Cerebellar nuclear complex (tissue), 1 donor: ENCODE data around the gene CNTFR.
"Not testable (repeated sequence)": the region's sequence is repeated elsewhere in the genome, so short reads cannot be mapped to it uniquely, and the experiment has no call there.

ENCODE experiments used
- DNase-seq, 2 experiments: peaks; one replicate each; lab custom pipeline; 2025; lab: John Stamatoyannopoulos, UW

Gene CNTFR

DNA sequence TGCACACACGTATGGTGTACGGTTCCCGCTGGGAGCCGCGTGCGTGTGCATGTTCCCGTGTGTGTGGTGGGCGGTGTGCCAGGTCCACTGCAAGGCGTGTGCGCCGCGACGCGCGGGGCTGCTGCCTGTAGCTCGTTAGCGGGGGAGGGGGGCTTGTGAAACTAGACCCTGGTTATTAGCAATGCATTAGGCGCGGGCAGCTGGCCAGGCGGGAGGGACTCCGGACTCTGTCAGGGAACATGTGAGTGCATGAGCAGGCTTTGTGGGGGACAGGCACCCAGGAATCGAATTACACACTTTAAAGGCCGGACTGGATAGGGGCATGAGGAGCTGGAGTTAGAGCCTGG lies 34.5 kb downstream of the CNTFR start:
- no peak for DNase-seq

DNA sequence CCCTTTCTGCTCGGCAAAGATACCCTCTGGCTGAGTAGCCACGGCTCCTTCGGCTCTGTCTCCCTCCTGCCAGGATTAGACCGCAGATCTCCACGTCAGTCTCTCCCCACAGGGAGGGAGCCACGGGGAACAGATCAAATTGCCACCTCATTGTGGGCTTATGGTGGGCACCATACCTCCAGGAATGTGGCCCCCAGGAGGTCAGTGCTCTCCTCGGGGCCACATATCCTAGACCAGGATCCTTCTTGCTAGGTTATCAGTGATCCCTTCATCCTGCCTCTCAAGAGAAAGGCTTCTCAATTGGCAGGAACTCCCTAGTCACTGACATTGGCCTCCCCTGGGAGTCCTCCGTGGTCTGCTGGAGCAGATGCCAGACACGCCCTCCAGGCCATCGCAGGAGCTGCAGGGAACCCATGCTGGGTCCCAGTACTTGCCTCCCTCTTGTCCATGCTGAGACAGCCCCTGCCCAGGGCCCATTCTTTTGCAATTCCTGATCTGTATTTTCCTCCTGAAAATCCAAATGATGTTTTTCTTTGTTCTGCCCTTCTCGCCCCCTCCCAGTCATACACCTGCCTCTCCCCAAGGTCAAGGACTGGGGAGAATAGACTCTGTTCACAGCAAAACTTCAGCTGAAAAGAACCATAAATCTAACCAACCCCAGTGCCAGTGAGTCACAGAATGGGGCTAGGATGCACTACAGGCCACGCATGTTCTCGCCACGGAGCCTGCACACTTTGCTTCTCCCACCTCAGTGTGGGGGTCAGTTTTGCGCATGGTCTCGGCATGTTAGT lies 35.1 kb downstream of the CNTFR start:
- no peak for DNase-seq

DNA sequence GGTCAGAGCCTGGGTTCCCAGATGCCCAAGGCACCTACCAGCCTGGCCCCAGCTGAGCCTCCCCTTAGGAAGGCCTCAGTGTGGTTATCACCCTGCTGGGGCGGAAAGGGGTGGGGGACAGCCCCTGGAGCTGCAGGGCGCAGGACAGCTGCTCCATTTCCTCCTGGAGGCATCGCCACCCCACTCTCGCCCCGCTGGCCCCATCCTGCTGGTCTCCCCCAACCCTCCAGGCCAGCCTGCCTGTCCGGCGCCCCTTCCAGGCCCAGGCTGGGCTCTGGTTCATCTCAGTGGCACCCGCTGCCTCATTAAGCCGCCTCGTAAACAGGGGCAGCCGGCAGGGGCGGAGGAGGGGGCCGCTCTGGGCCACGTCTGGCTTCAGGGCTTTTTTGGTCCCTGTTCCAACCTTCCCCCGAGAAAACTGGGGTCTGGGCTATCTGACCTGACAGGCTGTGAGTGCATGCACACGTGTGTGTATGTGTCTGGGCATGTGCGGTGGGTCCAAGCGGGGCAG lies 36.0 kb downstream of the CNTFR start:
- DNase-seq, result no peak

DNA sequence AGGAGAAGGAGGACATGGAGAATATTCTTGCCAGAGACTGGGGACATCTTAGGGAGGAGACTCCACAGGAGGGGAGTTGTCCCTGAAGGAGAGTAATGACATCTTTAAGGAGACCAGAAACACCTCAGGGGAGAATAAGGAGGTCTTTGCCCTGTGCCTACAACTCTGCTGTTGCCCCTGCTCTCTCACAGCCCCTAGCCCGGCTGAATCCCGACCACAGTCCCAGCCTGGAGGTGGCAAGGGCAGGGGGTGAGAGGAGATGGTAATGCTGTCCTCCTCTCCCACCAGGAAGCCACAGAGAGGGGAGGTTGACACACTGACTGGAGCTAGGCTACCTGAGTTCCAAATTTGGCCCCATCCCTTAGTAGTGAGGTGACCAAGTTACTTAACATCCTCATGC lies 36.5 kb downstream of the CNTFR start:
- no peak for DNase-seq

DNA sequence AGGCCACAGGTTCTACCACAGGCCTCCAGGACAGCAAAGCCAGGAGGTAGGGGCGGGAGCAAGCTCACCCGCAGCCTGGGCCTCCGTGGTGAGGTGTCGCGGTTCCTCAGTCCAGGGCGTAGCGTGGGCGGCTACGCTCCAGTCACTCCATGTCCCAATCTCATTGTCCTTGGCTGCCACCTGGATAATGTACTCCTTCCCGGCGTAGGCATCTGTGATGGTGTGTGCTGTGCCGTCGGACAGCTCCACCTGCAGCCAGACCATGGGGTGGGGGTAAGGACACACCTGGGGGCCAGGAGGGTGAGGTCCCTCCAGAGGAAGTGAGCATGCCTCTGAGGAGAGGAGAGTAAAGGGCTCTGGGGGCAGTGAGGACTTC lies 36.9 kb downstream of the CNTFR start:
- no peak for DNase-seq

DNA sequence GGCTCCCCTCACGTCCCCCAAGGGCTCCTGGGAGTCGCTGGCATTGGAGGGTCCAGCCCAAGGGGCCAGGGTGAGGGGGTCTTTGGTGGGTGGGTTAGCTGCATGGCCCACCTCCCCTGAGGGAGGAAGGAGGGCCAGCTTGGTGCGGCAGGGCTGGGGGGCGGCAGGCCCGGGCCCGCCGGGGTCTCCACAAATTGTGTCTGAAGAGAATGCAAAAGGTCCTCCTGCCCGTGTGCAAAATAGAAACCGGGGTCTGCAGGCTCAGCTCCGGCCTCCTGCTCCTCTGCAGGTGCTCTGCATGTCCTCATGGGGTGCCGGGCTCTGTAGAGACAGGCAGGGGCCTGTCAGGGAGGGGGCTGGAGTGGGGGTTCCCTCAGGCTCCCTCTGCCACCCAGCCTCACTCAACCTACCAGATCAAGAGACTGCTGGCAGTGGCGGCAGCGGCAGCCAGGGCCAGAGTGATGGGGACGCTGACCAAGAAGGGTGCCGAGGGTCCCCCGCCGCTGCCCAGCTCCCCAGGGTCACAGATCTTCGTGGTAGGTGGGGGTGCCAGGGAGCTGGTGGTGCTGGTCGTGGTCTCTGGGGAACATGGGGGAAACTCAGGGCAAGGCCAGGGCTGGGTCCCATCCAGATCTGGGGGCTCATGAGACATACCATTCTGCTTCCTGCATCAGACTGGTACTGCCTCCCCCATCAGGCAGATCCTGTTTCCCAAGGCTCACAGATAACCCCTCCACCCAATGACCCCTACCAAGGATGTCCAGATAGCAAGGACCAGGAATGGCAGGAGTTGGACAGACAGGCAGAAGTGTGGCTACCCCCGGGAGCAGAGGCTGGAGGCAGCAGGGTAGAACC lies 37.5 kb downstream of the CNTFR start:
- no peak for DNase-seq

DNA sequence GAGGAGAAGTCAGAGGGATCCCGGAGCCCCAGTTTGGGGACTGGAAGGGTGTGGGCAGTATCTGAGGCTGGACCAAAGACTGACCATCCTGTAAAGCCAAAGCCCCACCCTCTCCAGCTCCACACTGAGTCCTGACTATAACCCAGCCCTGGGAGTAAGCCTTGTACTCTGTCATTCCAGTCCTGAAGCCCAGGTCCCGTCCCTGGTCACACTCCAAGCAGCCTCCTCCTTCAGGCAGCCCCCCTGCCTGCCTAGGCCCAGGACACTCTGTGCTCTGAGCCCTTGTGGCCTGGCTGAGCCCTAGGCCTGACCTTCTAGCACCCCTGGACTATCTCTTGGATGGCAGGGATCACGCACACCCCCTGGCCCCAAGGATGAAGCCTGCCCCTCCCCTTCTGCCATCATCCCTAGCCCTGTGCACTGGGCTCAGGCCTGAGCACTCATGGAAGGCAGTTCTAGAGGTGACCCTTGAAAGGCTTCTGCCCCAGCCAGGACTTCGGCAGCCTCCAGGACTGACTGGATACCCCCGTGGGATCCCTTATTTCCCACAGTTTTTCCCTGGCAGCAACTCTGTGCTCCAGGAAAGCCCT lies 38.7 kb downstream of the CNTFR start:
- no peak for DNase-seq

DNA sequence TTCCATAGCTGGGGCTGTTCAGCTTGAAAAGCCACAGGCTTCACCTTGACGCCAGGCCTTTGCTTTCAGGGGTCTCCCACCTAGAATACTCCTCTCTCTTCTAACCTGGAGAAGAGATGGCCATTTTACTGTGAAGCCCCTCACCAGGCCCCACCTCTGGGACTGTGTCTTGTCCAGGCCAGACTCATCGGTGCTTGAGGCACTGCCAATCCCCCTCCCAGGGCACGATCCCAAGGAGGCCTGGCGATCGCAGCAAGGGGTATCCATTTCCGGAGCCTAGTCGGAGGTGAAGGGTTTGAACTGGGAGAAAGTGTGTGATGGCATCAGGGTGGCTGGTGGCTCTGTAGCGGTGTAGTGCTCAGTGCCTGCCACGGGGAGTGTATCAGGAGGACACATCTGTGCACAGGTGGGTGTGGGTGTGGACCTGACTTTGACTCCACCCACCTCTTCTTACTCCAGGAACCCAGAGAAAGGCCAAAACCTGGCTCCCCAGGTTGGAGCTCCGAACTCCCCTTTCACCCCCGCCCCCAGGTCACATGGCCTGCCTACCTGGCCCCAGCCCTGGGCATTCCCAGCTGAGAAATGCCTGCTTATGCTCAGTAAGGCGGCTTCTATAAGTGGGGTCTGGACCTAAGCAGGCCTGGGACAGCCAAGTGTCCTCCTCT lies 39.4 kb downstream of the CNTFR start:
- DNase-seq, result no peak

DNA sequence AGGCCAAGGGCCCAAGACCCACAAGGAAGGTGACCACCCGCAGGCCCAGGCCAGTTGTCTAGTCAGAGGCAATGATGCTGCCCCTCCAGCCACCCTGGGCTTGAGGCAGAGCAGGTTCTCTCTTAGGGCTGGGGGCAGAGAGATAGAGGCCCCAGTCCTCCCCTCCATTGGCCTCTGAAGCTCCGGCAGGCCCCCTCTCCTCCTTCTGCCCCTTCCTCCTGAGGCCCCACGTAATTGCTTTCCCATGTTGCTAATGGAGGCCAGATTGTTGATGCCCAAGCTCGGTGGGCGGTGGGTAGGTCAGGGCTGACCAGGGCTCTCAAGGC lies 40.2 kb downstream of the CNTFR start:
- no peak for DNase-seq

DNA sequence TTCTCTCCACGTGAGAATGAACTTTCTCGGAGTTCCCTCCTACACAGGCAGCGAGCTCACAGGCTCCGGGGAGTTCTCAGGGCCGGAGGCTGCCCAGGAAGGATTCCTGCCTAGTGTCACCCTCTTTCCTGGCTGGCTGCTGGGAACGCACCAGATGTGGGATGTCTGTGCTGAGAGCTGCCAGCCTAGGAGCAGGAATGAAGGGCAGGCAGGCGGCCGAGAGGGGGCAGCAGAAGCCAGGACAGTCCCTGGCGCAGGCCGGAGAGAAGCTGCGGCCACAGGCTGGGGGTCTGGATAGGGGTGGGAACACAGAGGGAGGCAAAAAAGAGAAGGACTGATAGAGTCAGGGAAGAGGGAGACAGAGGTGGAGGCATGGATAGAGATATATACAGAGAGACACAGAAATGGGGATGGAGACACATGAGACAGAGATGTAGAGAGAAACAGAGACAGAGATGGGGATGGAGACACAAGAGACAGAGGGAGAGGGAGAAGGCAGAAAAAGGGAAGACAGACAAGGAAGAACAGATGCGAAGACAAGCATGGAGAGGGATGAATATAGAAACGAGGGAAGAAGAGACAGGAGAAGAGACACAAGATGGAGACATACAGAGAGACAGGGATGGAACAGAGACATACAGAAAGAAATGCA lies 41.4 kb downstream of the CNTFR start:
- peak in 1 of 2 experiments; percentile 38 for DNase-seq

DNA sequence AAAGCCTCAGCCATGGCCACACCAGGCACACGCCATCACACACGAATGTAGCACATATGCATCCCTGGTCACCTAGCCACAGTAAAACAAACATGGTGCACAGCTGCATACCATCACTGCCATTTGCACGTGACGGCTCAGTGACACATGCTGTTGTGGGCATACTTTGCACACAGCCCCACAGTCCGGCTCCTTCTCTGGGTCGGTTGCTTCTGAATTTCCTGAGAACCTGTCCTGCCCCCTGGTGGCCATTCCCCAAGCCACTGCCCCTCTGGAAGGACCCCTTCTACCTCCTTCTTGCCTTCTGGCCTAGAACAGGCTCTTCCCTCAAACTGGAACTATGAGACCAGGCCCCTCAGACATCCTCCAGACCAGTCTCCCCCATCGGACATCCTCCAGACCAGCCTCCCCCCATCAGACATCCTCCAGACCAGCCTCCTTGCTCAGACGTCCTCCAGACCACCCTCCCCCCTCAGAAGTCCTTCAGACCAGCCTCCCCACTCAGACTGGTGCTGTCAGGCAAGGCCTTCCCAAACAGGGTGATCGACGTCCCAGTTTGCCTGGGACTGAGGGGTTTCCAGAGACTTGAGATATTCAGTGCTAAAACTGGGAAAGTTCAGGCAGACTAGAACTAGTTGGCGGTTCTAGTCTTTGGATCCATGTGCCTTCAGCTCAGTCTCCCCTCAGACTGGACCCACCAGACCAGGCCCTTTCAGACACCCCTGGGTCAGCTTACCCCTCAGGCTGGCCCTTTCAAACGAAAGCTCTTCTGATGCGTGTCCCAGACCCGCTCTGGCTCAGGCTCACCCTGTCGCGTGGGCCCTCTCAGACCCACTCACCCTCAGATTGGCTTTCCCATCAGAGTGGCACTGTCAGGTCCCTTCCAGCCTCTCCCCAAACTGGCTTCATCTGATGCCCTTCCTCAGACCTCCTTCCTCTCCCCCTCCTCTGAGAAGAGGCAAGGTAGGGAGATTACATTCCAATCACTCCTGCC lies 42.4 kb downstream of the CNTFR start:
- DNase-seq, result peak in 1 of 2 experiments; percentile 18

DNA sequence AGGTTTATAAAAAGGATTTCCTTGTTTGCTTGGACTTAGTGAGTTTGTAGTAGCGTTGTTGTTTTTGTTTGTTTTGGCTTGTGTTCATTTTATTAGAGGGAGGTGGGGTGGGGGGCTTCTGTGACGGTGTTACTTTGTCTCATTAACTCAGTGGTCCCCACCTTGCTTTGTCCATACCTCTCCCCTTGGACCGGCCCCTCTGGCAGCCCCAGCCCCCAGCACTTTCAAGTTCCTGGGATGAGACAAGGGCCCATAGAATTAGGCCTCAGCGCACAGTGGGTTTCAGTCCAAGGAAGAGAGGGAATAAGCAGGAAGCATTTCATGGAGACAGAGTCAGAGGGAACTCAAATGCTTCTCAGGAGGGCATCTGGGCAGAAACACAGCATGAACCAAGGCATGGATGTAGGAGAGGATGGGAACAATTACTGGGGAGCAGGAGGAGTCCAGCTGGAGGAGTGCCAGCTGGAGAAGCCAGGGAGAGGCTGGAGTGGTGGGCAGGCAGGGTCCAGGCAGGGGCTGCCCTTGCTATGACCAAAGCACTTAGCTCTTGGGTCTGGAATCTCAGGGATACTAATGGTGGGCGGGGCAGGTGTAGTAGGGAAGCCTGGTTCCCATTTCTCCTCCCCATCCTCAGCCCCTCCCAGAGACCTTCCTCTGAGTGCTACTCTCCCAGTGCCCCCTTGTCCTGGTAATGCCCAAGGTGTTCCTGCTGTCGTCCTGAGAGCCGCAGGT lies 43.3 kb downstream of the CNTFR start:
- DNase-seq, result no peak

DNA sequence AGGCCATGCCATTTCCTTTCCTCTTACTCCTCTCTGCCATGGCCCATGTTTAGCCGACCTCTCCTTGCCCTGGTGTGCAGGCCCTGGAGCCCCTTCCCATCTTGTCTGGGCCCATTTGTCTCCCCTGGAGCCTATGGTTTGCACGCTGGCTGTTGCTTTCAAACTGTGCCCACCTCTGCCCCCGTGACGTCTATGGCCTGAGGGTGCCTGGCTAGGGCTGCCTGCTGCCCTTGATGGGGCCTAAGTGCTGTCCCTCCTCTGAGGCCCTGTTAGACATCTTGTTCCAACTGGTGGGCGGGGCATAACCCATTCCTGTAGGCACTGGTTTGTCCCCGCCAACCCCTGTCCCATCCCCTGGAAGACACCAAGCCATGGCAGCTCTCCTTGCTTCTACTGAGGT lies 44.0 kb downstream of the CNTFR start:
- DNase-seq, result no peak

DNA sequence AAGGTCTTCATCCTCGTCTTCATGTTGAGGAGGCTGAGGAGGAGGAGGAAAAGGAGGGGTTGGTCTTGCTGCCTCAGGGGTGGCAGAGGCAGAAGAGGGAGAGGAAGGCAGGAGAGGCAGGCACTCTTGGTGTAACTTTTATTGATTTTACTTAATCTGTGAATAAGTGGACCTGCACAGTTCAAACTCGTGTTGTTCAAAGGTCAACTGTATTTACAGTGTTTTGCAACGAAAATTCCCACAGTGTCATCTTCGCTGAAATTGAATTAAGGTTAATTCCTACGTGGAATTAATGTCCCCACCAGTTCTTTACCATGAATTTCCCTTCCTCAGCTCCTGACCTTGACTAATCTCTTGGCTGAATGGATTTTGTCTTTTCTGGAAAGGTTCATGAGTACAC lies 45.5 kb downstream of the CNTFR start:
- DNase-seq, result no peak

DNA sequence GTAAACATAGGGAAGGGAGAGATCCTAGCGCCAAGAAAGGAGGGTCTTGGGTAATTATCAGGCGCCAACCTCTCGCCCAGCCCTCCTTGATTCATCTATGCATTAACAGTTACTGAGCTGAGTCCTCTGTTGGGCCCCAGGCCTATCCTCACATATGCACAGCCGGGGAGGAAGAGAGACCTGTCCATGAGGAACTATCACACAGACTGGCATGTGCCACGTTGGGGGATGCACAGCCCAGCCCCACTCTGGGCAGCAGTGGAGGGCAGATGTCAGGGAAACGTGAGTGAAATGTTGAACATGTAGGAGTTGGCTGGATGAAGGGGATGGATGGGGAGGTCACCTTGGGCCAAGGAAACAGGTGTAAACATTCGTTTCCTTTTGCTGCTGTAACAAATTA lies 48.0 kb downstream of the CNTFR start:
- DNase-seq, result no peak

DNA sequence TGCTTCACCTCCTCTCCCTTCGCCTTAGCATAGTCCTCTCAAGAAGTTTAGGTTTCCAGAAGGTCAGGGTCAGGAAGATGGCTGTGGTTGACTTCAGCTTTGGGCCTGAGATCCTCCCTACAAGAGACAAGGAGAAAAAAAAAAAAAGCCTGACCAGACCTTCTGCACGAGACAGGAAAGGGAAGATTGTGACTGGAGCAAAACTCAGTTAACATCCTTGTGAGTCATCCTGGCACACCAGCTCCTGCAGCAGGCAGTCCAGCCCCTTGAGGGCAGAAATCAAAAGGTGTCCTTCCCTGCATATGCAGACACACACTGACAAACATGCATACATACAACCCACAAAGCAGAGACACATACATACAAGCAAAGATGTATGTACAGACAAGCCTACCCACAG lies 48.7 kb downstream of the CNTFR start:
- no peak for DNase-seq

DNA sequence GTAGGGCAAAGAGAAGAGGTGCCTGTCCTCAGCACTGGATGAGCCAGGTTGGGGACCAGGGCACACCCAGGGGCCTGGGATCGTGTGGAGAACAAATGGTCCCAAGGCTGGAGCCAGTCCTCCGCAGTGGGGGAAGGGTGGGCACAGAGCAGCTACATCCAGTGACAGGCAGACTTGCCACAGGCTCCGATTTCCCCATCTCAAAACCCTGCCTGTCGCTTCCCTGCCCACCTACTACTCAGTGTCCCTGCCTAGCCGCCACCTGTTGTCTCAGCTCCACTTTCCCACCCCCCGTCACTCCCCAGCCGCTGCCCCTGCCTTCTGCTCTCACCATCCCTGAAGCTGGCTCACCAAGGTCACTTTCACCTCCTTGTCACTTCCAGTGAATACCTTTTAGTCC lies 52.8 kb downstream of the CNTFR start:
- no peak for DNase-seq

DNA sequence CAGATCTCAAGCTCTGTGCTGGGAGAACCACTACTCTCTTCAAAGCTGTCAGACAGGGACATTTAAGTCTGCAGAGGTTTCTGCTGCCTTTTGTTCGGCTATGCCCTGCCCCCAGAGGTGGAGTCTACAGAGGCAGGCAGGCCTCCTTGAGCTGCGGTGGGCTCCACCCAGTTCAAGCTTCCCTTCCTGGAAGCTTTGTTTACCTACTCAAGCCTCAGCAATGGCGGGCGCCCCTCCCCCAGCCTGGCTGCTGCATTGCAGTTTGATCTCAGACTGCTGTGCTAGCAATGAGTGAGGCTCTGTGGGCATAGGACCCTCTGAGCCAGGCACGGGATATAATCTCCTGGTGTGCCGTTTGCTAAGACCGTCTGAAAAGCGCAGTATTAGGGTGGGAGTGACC lies 57.5 kb downstream of the CNTFR start:
- DNase-seq, result not testable (repeated sequence)

DNA sequence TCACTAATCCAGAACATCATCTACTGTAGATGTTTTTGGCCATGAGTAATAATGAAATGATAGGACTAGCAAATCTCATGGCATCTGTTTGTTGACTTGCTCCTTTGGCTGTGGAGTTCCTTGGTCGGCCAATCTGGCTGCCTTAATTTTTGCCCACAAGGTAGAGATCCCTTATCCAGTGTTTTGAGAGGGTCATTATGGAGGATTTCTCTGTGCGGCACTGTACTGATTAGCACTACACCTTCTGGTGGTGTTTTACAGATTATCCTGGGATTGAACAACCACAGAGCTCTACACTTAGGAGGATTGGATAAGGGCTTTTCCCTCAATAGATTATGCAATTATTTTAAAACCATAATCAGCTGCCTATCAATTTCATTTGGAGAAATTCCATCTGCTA lies 63.5 kb downstream of the CNTFR start:
- DNase-seq, result no peak

DNA sequence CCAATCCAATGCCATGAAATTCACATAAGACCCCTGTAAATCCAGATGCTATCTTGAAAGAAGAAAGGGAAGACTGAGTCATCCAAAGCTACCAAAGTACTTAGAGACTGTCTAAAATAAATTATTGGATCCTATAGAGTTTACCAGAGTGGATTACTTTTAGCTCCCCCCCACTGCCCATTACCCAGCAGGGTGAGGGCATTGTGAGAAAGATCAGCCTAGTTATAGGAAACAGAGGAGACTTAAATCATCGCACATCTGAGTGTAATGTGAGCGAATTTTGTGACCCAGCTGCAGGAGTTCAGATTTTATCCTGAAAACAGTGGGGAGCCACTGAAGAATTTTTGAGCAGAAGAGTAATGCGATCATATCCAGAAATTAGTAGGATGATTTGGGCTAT lies 65.2 kb downstream of the CNTFR start:
- DNase-seq, result no peak
